ENCODE results near the gene KRTAP10-6. TPM values are rescaled to one million over a fixed set of nuclear protein-coding genes. Genes with fewer than 3 reads are reported as not detected.
"Not testable (repeated sequence)": the region's sequence is repeated elsewhere in the genome, so short reads cannot be mapped to it uniquely, and the experiment has no call there.

The KRTAP10-6 gene
- total RNA-seq, 1 donor from 2014 or later = not detected

DNA sequence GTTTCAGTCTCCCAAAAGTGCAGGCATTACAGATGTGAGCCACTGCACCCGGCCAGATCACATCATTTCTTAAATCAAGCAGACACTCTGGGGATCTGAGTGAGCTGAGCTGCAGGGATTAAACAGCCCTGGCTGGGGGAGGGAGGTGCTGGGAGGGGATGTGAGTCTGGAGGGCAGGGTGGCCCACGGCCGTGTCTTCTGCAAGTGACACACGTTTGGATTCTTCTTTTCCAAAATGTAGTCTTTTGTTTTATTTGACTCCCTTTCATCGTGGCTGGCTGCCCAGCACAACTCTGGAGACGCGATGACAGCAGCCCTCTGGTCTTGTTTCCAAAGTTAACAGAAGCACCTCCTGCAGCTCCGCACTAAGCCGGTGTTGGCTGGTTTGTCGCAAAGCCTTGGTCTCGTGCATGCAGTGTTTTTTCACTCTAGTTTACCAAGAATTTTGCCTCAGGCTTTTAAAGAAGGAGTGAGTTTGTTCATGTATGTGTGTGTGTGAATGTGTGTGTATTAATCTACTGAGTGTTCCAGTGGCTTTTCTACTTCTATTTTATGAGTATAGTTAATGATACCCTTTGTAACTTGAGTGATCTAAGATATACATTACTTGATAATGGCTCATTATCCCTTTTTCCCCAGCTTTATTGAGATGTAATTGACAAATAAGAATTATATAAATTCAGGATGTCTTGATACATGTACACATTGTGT, 9.1 kb downstream of the KRTAP10-6 start:
- intact Hi-C loops (cut with DNase I) = no loop called here
- no peak for DNase-seq
- no peaks in the 10 kb centered on the region for H3K36me3 ChIP-seq
- no peaks in the 10 kb centered on the region for H3K4me1 ChIP-seq
- no peak overlapping the region for H3K27ac ChIP-seq
- peaks cover 8% of the 10 kb centered on the region for H3K9me3 ChIP-seq
- ATAC-seq = no peak
- H3K27me3 ChIP-seq = peaks cover 17% of the 10 kb centered on the region
- TF ChIP-seq, protein P1, sequence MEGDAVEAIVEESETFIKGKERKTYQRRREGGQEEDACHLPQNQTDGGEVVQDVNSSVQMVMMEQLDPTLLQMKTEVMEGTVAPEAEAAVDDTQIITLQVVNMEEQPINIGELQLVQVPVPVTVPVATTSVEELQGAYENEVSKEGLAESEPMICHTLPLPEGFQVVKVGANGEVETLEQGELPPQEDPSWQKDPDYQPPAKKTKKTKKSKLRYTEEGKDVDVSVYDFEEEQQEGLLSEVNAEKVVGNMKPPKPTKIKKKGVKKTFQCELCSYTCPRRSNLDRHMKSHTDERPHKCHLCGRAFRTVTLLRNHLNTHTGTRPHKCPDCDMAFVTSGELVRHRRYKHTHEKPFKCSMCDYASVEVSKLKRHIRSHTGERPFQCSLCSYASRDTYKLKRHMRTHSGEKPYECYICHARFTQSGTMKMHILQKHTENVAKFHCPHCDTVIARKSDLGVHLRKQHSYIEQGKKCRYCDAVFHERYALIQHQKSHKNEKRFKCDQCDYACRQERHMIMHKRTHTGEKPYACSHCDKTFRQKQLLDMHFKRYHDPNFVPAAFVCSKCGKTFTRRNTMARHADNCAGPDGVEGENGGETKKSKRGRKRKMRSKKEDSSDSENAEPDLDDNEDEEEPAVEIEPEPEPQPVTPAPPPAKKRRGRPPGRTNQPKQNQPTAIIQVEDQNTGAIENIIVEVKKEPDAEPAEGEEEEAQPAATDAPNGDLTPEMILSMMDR (IDR thresholded peaks at IDR 0.05) = no peak
- no peak overlapping the region for H3K4me3 ChIP-seq

DNA sequence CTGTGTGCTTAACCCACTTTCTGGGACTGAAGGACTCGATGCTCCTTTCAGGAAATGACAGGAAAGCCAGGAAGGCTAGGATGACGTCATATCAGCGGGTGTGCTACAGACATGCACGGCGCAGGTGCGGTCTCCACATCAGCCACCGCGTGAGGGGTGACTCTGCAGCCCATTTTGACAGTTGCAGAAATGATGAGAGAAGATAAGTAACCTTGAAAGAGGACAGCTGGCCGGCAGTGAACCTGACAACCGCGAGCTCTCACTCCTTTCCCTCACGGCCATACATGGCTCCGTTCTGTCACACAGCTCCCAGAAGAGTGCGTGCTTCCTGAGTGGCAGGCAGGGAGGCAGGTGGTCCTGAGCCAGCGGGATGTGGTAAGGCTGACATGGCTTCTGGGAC, 10.2 kb downstream of the KRTAP10-6 start:
- no peak for ATAC-seq
- intact Hi-C loops (cut with DNase I) = no loop called here
- Histone ChIP-seq H3K27me3 (peaks cover 17% of the 10 kb centered on the region), H3K36me3 (no peaks in the 10 kb centered on the region), H3K4me3 (no peak overlapping the region), H3K4me1 (no peaks in the 10 kb centered on the region), H3K27ac (no peak overlapping the region), H3K9me3 (peaks cover 8% of the 10 kb centered on the region)
- TF ChIP-seq, protein P1 (IDR thresholded peaks at IDR 0.05) = no peak
- DNase-seq = no peak

DNA sequence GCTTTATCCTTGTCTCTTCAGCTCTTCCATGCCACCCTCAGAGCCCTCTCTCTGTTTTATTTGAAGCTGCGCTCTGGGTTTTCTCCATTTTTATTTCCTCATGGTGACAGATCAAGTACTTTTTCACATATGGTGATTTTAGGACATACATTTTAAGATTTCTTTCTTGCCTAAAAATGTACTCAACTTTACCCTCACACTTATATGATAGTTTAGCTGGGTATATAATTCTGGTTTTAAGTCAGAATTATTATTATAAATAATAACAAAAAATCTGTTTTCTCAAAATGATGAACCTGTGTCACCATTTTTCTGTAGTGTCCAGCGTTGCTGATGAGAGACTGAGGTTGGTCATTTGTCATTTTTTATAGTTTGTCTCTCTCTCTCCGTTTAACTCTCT, 11.1 kb downstream of the KRTAP10-6 start:
- no peaks in the 10 kb centered on the region for H3K36me3 ChIP-seq
- intact Hi-C loops (cut with DNase I) = no loop called here
- DNase-seq (no peak), ATAC-seq (no peak)
- H3K4me3 ChIP-seq = no peak overlapping the region
- peaks cover 8% of the 10 kb centered on the region for H3K9me3 ChIP-seq
- no peaks in the 10 kb centered on the region for H3K4me1 ChIP-seq
- peaks cover 14% of the 10 kb centered on the region for H3K27me3 ChIP-seq
- no peak overlapping the region for H3K27ac ChIP-seq
- TF ChIP-seq, protein P1 (IDR thresholded peaks at IDR 0.05) = no peak

- DNase-seq; intact Hi-C loops (cut with DNase I); H3K4me3 ChIP-seq; ATAC-seq; H3K27ac ChIP-seq; H3K36me3 ChIP-seq; H3K9me3 ChIP-seq; H3K4me1 ChIP-seq; H3K27me3 ChIP-seq: not testable (repeated sequence)
These were observed 12.0 kb downstream of the KRTAP10-6 start, which contains the start of gene KRTAP10-5 for GRCh38 chr21:44580231-44580821. KRTAP10-5 (minus strand) TSS chr21:44580604; CDS start chr21:44580578, 26 bp downstream.

DNA sequence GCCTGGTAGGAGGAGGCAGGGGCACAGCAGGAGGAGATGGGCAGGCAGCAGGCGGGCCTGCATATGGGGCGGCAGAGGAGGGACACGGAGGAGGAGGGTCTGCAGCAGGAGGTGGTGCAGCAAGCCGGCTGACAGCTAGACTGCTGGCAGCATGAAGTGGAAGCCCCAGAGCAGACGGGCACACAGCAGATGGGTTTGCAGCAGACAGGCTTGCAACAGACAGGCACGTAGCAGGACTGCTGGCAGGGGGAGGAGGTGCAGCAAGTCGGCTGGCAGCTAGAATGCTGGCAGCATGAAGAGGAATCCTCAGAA, 12.5 kb downstream of the KRTAP10-6 start:
- ATAC-seq = no peak
- intact Hi-C loops (cut with DNase I) = no loop called here

More for the DNA sequence above, 12.5 kb downstream of the KRTAP10-6 start:
- DNase-seq = peak; percentile 46
- TF ChIP-seq, protein P1 (IDR thresholded peaks at IDR 0.05) = no peak
- no peak overlapping the region for H3K4me3 ChIP-seq
- H3K27me3 ChIP-seq = peaks cover under 1% of the 10 kb centered on the region
- peaks cover 8% of the 10 kb centered on the region for H3K9me3 ChIP-seq
- H3K4me1 ChIP-seq = no peaks in the 10 kb centered on the region
- no peaks in the 10 kb centered on the region for H3K36me3 ChIP-seq
- no peak overlapping the region for H3K27ac ChIP-seq
